Activated naive CD4-positive, alpha-beta T cell treated with anti-CD3 and anti-CD28 coated beads, Interleukin-2, amount 50 U/mL, for 72 hours (primary cell): ENCODE measurements around the gene MYO7B. TPM values are rescaled to one million over a fixed set of nuclear protein-coding genes. Genes with fewer than 3 reads are reported as not detected.

Experiments used
- ATAC-seq, 2 donors: fragments of 150-1000 bp; cut with Tn5 transposase; 2 replicates each; pipeline ENCODE4 v1.10.0; 2021; ENCODE audit warnings: mild to moderate bottlenecking in 2 of 2, moderate library complexity in 2 of 2
- DNase-seq, 2 donors: peaks; one replicate each; pipeline ENCODE4 v3.0.0; 2021 to 2022; ENCODE audit warnings: low spot score in 2 of 2
- H3K27ac Mint-ChIP-seq, 2 donors: one replicate each; pipeline ENCODE4 v1.8.0; 2022; ENCODE audit warnings: mild to moderate bottlenecking in 2 of 2, mixed read lengths in 2 of 2
- H3K36me3 Mint-ChIP-seq, 2 donors: one replicate each; pipeline ENCODE4 v1.8.0; 2022; ENCODE audit warnings: mixed read lengths in 2 of 2
- H3K9me3 Mint-ChIP-seq, 2 donors: one replicate each; pipeline ENCODE4 v1.8.0; 2022; ENCODE audit warnings: mixed read lengths in 2 of 2
- total RNA-seq, 2 donors: library from RNA; stranded (reverse); gene quantifications; one replicate each; pipeline ENCODE4 v1.2.3, GENCODE V29; 2022

The MYO7B gene
- total RNA-seq, 2 donors from 2014 or later: 0.64 to 1.9 TPM

- Mint-ChIP-seq H3K27ac (peak overlapping the region; percentile 23 to 84), H3K36me3 (no peaks in the 10 kb centered on the region), H3K9me3 (no peaks in the 10 kb centered on the region)
- no peak for ATAC-seq
- DNase-seq: no peak
Observed at GRCh38 chr2:127575185-127575765, 39.8 kb downstream of the MYO7B start.

GRCh38 chr2:127575941-127576432 is 40.5 kb downstream of the MYO7B start:
- ATAC-seq (no peak), DNase-seq (no peak)
- H3K27ac Mint-ChIP-seq: no peak overlapping the region
- H3K36me3 Mint-ChIP-seq: no peaks in the 10 kb centered on the region
- no peaks in the 10 kb centered on the region for H3K9me3 Mint-ChIP-seq

- DNase-seq (no peak), ATAC-seq (no peak)
- H3K9me3 Mint-ChIP-seq: no peaks in the 10 kb centered on the region
- no peaks in the 10 kb centered on the region for H3K36me3 Mint-ChIP-seq
- H3K27ac Mint-ChIP-seq: peak overlapping the region in 1 of 2 donors; percentile 25
Observed at GRCh38 chr2:127576433-127577207, 41.1 kb downstream of the MYO7B start.

- Mint-ChIP-seq H3K27ac (peak overlapping the region in 1 of 2 donors; percentile 25), H3K9me3 (no peaks in the 10 kb centered on the region), H3K36me3 (no peaks in the 10 kb centered on the region)
- ATAC-seq: no peak
- DNase-seq: no peak
Observed at GRCh38 chr2:127577208-127577475, 41.7 kb downstream of the MYO7B start.

- no peaks in the 10 kb centered on the region for H3K9me3 Mint-ChIP-seq
- no peaks in the 10 kb centered on the region for H3K36me3 Mint-ChIP-seq
- H3K27ac Mint-ChIP-seq: peak overlapping the region in 1 of 2 donors; percentile 34
- DNase-seq (no peak), ATAC-seq (no peak)
Observed at GRCh38 chr2:127577503-127577902, 42.0 kb downstream of the MYO7B start.

- no peak for ATAC-seq
- H3K27ac Mint-ChIP-seq: peak overlapping the region in 1 of 2 donors; percentile 34
- no peaks in the 10 kb centered on the region for H3K9me3 Mint-ChIP-seq
- H3K36me3 Mint-ChIP-seq: no peaks in the 10 kb centered on the region
- DNase-seq: no peak
Observed at GRCh38 chr2:127577973-127578372, 42.5 kb downstream of the MYO7B start.

GRCh38 chr2:127578411-127578810 is 42.9 kb downstream of the MYO7B start:
- DNase-seq: no peak
- Mint-ChIP-seq H3K9me3 (no peaks in the 10 kb centered on the region), H3K27ac (peak overlapping the region in 1 of 2 donors; percentile 34), H3K36me3 (no peaks in the 10 kb centered on the region)
- no peak for ATAC-seq

GRCh38 chr2:127579231-127579630 is 43.7 kb downstream of the MYO7B start:
- Mint-ChIP-seq H3K36me3 (no peaks in the 10 kb centered on the region), H3K27ac (no peak overlapping the region), H3K9me3 (no peaks in the 10 kb centered on the region)
- ATAC-seq: no peak
- no peak for DNase-seq

- no peak for ATAC-seq
- no peaks in the 10 kb centered on the region for H3K9me3 Mint-ChIP-seq
- H3K27ac Mint-ChIP-seq: no peak overlapping the region
- DNase-seq: no peak
- H3K36me3 Mint-ChIP-seq: no peaks in the 10 kb centered on the region
Observed at GRCh38 chr2:127580167-127581049, 44.9 kb downstream of the MYO7B start.

GRCh38 chr2:127581050-127581345 is 45.5 kb downstream of the MYO7B start:
- Mint-ChIP-seq H3K36me3 (no peaks in the 10 kb centered on the region), H3K27ac (no peak overlapping the region), H3K9me3 (no peaks in the 10 kb centered on the region)
- DNase-seq: no peak
- no peak for ATAC-seq

- ATAC-seq: no peak
- Mint-ChIP-seq H3K27ac (no peak overlapping the region), H3K36me3 (no peaks in the 10 kb centered on the region), H3K9me3 (no peaks in the 10 kb centered on the region)
- DNase-seq: no peak
Observed at GRCh38 chr2:127581516-127582490, 46.3 kb downstream of the MYO7B start.

- peak overlapping the region in 1 of 2 donors; percentile 18 for H3K27ac Mint-ChIP-seq
- ATAC-seq: no peak
- no peaks in the 10 kb centered on the region for H3K9me3 Mint-ChIP-seq
- no peak for DNase-seq
- H3K36me3 Mint-ChIP-seq: no peaks in the 10 kb centered on the region
Observed at GRCh38 chr2:127582863-127583861, 47.7 kb downstream of the MYO7B start.

- DNase-seq (no peak), ATAC-seq (no peak)
- Mint-ChIP-seq H3K9me3 (no peaks in the 10 kb centered on the region), H3K27ac (no peak overlapping the region), H3K36me3 (no peaks in the 10 kb centered on the region)
Observed at GRCh38 chr2:127584047-127584446, 48.6 kb downstream of the MYO7B start.

GRCh38 chr2:127584516-127585033 is 49.1 kb downstream of the MYO7B start:
- ATAC-seq (no peak), DNase-seq (no peak)
- H3K36me3 Mint-ChIP-seq: no peaks in the 10 kb centered on the region
- H3K9me3 Mint-ChIP-seq: no peaks in the 10 kb centered on the region
- no peak overlapping the region for H3K27ac Mint-ChIP-seq

- Mint-ChIP-seq H3K9me3 (no peaks in the 10 kb centered on the region), H3K27ac (no peak overlapping the region), H3K36me3 (no peaks in the 10 kb centered on the region)
- DNase-seq (no peak), ATAC-seq (no peak)
Observed at GRCh38 chr2:127585270-127585807, 49.9 kb downstream of the MYO7B start.
